GM04504 (cell line): ENCODE data around the gene SIGLEC12.
"Not testable (repeated sequence)": the region's sequence is repeated elsewhere in the genome, so short reads cannot be mapped to it uniquely, and the experiment has no call there.

Experiments used
- DNase-seq: peaks from one replicate; pipeline ENCODE4 v3.0.0-alpha.2; 2012; ENCODE audit warnings: low read depth

Gene SIGLEC12

DNA sequence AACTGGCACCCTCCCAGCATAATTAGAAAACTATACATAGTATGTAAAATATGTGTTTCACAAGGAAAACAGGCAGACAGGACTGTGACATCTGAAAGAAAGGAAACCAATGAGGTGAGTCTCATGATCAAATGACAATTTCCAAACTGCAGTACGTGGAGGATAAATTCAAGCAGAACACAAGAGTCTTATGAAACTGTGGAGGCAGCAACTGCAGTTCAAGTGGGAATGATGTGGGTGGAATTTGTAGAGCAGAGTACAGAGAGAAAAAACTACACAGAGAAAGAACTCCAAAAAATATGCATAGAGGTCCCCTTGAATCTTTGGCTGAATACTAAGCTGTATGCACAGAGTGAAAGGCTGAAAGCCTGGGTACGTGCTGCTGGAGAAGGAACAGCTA is 20.2 kb upstream of the SIGLEC12 start:
- DNase-seq: no peak

DNA sequence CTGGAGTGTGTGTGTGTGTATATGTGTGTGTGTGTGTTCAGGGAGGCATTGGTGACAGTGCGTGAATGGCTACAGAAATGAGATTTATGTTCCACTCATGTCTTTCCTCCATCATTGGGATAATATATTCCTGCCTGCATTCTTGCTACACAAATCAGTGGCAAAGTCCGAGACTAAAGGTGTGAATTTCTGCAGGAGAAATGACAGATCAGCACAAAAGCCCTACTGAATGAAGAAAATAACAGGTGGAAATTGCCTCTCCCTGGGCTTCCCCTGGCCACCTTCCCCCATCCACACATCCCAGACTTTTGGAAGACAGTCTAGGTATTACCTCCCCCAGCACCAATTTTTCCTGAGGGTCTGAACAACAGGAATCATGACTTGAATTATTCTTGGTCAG is 19.8 kb upstream of the SIGLEC12 start:
- no peak for DNase-seq

DNA sequence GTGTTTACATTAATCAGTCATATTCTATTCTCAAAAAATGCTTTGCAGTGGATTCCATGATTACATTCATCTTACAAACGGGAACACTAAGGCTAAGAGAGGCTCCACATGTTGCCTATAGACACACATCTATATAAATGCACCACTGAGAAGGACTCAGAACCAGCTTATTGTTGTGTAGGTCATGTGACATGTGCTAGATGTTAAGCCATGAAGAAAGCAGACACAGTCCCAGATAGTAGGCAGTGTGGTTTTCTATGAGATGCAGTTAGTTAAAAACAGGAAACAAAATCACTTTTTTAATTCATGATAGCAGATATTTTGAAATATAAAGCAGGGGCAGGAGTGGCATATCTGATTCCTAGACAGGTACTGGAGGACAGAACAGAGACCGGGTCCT is 19.1 kb upstream of the SIGLEC12 start:
- no peak for DNase-seq

DNA sequence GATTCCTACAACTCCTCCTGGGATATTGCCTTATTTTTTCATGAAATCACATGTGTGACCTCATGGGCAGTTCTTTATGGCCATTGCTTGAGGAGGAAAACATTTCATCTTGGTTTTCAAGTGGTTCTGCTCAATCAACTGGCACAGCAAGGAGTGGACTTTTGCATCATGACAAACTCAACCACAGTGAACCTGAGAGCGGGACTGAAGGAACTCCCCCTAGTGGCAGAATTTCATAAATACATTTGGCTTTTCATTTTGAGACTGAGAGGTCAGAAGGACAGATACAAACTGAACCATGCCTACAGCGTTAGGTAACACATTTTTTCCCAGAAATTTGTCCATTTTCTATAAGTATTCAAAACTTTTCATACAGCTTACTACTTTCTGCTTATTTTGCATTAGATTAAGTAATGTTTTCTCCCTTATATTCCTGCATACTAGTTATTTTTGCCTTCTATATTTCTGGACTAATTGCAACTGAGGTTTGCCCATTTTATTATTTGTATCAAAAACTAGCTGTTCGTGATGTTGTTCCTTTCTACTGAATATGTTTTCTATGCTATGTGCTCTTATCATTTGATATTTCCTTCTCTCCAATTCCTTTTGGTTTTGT is 13.4 kb upstream of the SIGLEC12 start:
- peak; percentile 9 for DNase-seq

DNA sequence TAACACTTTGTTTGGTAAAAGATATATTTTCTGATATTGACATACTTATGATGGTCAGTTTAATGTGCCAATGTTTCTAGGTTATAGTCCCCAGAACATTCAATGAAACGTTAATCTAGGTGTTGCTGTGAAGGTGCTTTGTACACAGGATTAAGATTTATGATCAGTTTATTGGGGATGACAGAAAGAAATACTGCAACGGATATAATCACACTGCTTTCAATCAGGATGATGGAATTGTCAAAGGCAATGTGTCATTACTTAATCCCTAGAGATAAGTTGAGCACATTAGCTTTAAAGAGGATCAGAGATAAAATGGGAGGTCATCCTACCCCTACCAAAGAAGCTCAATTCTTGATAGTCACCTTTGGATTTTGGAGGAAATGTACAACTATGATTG is 12.4 kb upstream of the SIGLEC12 start:
- no peak for DNase-seq

DNA sequence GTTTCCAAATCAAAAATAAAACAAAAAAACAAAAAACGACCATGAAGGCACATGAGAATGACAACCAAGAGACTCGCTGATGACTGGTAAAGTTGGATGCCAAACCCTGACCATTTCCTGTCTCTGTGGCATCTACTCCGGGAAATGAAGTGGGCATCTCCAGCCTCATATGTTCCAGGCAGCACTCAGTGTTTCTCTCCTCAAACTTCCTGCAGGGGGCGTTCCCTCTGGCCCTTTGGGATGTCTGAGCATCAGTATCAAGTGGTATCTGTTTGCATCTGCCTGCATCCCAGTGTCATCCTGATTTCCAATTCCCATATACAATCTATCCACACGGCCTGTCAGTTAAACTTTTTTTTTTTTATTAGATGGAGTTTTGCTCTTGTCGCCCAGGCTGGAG is 9.8 kb upstream of the SIGLEC12 start:
- DNase-seq: no peak

DNA sequence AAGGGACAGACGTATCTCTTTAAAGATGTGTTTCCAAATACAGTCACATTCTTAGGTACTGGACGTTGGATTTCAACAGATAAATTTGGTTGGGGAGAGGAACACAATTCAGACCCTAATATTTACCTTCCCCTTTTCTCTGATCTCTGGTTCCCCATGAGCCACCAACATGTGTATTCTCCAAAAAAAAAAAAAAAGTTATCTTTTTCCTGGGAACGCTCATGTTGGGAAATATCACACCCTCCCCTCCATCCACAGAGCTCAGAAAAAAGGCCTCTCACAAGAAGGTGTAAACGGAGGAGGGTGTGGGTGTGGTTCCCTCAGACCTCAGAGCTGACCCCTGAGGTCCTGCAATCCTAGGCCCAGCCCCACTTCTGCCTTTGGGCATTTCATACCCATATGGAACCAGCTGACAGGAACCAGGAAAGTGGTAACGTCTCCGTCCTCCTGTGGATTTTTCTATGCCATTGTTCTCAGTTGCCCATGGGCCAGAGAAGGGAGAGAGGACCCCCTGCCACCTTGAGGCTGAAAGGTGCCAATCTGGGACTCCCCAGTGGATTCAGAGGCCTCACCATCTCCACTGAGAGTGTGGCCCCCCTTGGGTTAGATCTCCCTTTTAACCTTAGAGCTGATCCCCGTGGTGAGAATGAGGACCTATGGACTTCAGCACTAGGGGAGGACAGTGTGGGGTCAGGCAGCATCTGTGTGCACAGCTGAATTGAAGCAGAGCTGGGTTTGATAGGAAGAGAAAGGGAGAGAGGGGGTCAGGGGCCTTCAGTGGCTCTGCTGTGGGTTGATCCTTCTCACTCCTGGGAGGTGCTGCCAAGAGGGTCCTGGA is 8.4 kb upstream of the SIGLEC12 start:
- DNase-seq: no peak

DNA sequence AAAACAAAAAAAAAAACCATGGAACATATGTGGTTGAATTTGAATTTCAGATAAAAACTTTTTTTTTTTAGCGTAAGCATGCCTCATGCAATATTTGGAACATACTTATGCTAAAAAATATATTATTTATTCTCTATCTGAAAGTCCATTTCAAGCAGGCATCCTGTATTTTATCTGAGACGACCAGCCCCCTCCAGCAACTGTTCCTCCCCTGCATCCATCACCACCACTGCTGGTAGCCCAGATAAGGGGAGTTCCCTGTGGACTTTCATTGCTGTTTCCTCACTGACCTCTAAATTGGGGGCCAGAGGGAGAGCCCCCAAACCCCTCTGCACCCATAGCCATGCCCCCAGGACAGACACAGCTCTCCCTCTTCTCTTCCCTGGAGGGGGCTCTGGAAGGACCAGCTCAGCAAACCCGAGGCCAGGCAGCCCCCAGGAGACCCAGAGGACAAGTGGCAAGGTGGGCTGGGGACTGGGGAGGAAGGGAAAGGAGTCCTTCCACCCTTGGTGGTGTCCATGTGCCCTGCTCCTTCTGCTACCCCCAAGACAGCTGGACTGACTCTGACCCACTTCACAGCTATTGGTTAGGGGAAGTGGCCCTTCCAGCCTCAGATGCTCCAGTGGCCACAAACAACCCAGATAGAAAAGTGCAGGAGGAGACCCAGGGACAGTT is 6.6 kb upstream of the SIGLEC12 start:
- no peak for DNase-seq

DNA sequence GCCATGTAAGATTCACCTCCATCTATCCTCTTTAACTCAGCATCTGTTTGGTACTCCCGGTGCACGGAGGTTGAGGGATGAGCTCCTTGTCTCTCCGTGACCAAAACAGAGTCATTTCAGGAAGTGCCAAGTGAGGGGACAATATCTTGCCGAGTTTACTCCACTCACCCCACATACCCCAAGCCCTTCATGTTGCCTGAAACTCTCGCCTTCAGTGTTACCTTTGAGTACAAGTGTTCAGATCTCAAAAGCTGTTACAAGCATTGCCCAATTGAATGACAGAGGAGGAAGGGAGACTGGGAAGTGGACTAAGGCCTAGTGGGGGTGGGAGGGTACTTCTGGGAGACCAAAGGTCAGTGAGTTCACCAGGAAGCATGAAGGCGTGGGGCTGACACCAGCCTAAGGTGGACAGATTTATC is 6.0 kb upstream of the SIGLEC12 start:
- DNase-seq: no peak

DNA sequence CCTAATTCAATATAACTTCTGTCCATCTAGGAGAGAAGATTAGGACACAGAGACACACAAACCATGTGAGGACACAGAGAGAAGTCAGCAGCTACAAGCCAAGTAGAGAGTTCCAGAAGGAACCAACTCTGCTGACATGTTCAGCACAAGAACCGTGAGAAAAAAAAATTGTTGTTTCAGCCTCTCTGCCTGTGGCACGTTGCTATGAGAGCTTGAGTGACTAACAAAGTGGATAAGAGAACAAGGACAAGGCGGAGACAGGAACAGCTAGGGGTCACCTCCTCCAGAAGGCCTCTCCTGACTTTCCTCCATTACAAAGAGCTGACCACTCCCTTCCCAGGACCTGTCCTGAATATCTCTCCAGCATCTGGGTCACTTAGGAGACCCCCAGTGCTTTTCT is 5.6 kb upstream of the SIGLEC12 start:
- no peak for DNase-seq

DNA sequence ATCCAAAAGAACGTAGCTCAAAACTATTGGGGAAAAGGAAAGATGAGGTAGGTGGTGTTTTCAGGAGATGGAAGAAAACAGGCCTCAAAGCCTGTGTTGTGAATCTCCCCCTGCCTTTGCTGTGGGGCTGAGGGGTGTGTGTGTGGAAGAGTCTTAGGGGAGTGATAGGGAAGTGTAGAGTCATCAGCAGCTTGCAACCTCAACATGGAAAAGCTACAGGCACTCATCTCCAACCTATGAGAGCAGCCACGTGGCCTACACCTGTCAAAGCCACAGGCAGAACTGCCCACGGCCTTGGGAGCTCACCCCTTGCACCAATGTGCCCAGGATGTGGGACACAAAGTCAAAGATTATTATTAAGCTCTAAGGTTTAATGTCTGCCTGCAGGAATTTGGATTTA is 4.3 kb upstream of the SIGLEC12 start:
- DNase-seq: no peak

DNA sequence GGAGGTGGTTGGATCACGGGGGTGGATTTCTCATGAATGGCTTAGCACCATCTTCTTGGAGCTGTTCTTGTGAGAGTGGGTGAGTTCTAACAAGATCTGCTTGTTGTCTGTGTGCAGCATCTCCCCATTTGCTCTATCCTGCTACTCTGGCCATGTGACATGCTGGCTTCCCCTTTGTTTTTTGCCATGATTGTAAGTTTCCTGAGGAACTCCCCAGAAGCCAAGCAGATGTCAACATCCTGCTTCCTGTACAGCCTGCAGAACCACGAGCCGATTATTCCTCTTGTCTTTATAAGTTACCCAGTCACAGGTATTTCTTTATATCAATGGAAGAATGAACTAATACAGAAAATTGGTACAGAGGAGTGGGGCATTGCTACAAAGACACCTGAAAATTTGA is 2.3 kb upstream of the SIGLEC12 start:
- DNase-seq: no peak

DNA sequence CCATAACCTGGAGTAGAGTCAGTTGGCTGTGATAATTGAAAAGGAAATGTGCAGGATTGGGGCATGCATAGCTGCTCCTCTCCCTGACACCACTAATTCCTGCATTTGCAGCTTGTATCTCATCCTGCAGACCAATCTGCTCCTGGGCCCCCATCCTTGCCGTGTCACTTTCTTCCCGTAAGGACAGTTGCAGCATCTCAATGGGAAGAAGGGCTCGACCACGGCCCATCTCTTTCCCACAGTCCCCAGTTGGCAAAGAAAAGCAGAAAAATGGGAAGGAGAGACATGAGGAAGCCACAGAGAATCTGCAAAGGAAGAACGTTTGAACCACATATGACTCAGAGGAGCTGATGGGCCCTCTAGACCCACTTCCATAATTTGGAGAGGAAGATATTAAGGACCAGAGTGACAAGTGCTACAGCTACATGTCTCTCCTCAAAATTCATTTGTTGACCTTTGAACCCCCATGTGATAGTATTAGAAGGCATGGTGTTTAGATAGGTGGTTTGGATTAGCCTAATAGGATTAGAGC is 1.8 kb upstream of the SIGLEC12 start:
- DNase-seq: no peak

DNA sequence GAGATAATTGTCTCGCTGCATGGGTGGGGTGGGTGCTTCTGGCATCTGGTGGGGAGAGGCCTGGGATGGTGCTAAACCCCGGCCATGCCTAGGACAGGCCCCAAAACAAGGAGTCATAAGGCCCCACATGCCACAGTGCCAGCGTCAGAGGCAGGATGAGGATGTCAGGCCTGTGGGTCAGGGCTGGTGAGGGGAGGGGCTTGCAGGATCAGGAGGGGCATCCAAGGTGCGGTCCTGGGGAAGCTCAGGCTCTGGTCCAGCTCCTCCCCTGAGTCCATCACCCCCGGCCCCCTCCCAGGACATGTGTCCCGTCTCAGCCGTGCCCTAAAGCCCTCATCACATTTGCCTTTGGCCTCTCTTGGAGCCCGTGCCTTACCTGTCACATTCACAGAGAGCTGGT is 669 bp downstream of the SIGLEC12 start:
- not testable (repeated sequence) for DNase-seq

DNA sequence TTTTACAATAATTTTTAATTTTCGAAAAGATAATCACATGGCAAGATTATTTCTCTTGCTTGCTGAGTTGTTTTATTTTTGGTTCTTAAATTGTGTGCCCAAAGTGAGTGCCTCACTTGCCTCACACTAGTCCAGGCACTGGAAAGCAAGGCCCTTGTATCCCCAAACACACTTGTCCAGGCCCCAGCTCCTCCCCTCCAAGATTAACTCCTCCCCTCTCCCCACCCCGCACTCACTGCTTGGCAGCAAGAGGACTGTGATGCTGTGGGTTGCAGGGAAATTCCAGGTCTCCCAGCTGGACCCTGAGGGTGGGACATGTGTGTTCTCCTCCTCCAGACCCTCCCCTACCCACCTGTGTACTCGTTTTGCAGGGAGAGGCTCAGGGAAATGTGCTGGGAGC is 3.9 kb downstream of the SIGLEC12 start:
- DNase-seq: no peak

DNA sequence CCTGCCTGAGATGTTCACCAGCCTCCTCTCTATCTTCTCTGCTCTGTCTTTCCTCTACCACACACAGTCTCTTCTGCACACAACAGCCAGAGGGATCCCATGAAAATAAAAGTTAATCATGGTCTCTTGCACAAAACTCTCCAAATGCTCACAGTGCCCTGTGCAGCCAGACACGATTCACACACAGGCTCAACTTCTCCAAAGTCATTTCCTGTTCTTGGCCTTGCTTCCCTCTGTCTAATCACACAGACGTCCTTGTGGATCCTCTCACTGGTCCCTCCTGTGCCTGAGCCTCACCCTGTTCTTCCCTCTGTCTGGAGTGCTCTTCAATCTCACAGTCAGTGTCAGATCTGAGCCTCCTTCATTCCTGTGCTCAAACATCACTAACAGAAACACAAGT is 7.8 kb downstream of the SIGLEC12 start:
- no peak for DNase-seq

DNA sequence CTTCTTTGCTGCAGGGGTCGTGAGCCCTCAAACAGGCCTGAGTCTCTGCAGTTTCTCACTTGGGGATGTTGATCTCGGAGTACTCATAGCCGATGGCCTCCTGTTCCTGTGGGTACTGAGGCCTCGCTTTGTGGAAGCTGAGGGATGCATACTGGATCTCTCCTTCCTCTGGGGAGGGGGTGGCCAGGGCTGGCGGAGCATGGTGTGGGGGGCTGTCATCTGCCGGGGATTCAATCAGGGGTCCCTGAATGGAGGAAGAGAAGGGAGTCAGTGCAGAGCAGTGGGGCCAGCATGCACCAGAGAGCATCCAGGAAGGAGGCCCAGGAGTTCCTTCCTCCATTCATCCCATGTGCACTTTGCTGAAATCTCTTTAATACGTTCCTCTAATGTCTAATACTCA is 10.0 kb downstream of the SIGLEC12 start:
- no peak for DNase-seq

DNA sequence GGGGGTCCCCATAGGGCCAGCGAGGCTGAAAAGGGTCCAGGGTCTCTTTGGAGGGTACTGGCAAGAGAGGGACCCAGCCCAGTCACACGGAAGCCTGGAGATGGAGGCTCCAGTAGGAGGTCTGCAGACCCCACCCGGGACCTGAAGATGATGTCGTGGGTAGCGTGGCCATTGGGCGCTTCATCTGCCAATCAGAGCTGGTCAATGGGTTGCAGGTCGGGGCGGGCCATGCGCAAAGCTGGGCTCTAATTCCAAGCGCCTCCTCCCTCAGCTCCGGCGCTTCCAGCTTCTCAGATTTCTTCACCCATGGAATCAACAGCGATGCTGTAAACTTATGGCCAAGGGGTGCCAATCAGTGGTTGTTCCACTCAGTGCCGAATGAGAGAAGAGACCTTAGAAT is 10.9 kb downstream of the SIGLEC12 start:
- no peak for DNase-seq

DNA sequence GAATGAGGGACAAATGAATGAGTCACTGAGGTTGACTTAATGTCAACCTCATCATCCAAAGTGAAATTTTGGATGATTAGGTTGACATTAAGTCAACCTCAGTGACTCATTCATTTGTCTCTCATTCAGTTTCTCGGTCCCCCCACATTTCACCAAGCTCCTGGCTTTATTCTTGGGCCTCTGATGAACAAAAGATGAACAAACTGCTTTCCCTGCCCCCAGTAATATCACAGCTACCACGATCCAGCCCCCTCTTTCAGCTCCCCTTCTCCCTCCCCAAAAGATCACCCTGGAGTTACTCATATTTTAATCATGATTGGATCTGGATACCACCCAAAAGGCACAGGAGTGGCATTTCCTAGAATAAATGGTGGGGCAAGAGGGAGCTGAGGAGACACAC is 12.5 kb downstream of the SIGLEC12 start:
- DNase-seq: no peak

DNA sequence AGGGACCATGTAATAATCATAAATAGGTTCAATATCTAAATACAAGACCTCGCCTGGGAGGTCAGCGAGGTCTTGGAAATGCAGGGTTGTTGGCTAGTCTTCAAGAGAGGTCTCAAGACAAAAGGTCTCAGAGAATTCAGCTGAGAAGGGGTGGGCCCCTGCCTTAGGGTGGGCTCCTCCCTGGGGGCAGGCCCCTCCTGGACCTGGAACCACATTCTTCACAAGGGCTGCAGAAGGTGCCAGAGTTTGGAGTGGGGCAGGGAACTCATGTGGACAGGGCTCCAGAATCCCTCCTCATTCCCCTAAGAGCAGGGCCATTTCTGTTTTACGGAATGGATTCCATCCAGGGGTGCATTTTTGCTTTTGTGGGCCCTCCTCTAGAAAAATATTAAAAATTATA is 13.1 kb downstream of the SIGLEC12 start:
- DNase-seq: no peak

DNA sequence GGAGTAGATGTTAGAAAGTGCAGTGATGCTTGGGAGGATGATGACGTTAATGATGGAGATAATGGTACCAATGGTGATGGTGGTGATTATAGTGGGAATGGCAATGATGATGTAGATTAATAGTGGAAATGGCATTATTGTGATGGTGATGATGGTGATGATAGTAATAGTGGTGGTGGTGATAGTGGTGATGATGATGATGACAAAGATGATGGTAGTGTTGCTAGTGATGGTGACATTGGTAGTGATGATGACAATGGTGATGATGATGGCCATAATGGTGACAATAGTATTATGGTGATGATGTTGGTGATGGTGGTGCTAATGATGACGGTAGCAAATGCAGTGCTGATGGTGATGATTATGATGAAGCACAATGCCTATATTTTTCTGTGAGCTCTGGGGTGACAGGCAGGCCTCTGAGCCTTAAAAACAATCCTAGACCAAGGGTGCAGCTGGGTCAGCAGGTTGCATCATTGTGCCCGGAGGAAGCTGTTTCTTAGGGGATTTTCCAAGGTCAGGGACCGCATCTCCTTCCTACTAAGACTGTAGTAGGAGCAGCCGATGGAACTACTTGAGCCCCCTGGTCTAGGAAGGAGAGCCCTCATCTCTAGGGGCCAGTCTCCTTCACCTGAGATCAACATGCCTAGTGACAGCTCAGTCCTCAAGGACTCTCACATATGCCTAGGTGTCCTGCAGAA is 15.5 kb downstream of the SIGLEC12 start:
- DNase-seq: no peak

DNA sequence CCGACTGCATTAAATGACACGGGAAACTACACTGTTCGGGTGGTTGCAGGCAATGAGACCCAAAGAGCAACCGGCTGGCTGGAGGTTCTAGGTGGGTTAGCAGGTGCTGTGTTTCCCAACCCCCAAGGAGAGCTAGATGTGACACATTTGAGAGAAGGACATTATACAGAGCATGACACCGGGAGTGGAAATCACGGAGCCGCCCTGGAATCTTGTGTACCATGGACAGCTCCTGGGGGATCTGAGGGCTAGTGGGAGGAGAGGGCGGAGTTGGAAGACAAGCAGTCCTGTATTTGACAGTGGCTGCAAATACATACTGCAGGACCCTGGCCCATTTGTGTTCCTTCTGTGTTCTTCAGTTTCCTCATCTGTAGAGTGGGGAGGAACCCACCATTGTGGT is 21.0 kb downstream of the SIGLEC12 start:
- DNase-seq: no peak
